Activated CD4-positive, CD25-positive, alpha-beta regulatory T cell (primary cell): Measurements from ENCODE around the gene BRI3BP.

ENCODE experiments used
- DNase-seq, 4 experiments: peaks; one replicate each; lab custom pipeline; 2025; lab: John Stamatoyannopoulos, UW

Gene BRI3BP

GRCh38 chr12:124993626-124994436, at the start of gene BRI3BP:
Gene BRI3BP, plus strand, starts transcription at chr12:124993645. Its CDS starts 146 bp downstream, at chr12:124993791.
- DNase-seq = peak in 1 of 4 experiments; percentile 55

GRCh38 chr12:124946447-124946793, 47.0 kb upstream of the BRI3BP start:
- no peak for DNase-seq

- DNase-seq = no peak
Measured at GRCh38 chr12:124947013-124947412, 46.4 kb upstream of the BRI3BP start.

- no peak for DNase-seq
Measured at GRCh38 chr12:124947561-124948398, 45.7 kb upstream of the BRI3BP start.

GRCh38 chr12:124949066-124949465, 44.4 kb upstream of the BRI3BP start:
- DNase-seq = no peak

- no peak for DNase-seq
Measured at GRCh38 chr12:124949779-124950728, 43.4 kb upstream of the BRI3BP start.

- DNase-seq = no peak
Measured at GRCh38 chr12:124952295-124952694, 41.1 kb upstream of the BRI3BP start.

GRCh38 chr12:124952801-124953200, 40.6 kb upstream of the BRI3BP start:
- DNase-seq = no peak

- no peak for DNase-seq
Measured at GRCh38 chr12:124953689-124954405, 39.6 kb upstream of the BRI3BP start.

- no peak for DNase-seq
Measured at GRCh38 chr12:124954771-124955170, 38.7 kb upstream of the BRI3BP start.

- no peak for DNase-seq
Measured at GRCh38 chr12:124956571-124956970, 36.9 kb upstream of the BRI3BP start.

GRCh38 chr12:124961055-124961454, 32.4 kb upstream of the BRI3BP start:
- DNase-seq = no peak

GRCh38 chr12:124963211-124963610, 30.2 kb upstream of the BRI3BP start:
- DNase-seq = no peak

GRCh38 chr12:124964251-124964650, 29.2 kb upstream of the BRI3BP start:
- DNase-seq = no peak

GRCh38 chr12:124964836-124965462, 28.5 kb upstream of the BRI3BP start:
- DNase-seq = no peak

GRCh38 chr12:124967016-124967739, 26.3 kb upstream of the BRI3BP start:
- DNase-seq = no peak

GRCh38 chr12:124968656-124969055, 24.8 kb upstream of the BRI3BP start:
- DNase-seq = no peak

GRCh38 chr12:124970647-124971402, 22.6 kb upstream of the BRI3BP start:
- no peak for DNase-seq

GRCh38 chr12:124971603-124972002, 21.8 kb upstream of the BRI3BP start:
- no peak for DNase-seq
